ENCODE measurements around the gene NSUN2.

NSUN2 gene

DNA sequence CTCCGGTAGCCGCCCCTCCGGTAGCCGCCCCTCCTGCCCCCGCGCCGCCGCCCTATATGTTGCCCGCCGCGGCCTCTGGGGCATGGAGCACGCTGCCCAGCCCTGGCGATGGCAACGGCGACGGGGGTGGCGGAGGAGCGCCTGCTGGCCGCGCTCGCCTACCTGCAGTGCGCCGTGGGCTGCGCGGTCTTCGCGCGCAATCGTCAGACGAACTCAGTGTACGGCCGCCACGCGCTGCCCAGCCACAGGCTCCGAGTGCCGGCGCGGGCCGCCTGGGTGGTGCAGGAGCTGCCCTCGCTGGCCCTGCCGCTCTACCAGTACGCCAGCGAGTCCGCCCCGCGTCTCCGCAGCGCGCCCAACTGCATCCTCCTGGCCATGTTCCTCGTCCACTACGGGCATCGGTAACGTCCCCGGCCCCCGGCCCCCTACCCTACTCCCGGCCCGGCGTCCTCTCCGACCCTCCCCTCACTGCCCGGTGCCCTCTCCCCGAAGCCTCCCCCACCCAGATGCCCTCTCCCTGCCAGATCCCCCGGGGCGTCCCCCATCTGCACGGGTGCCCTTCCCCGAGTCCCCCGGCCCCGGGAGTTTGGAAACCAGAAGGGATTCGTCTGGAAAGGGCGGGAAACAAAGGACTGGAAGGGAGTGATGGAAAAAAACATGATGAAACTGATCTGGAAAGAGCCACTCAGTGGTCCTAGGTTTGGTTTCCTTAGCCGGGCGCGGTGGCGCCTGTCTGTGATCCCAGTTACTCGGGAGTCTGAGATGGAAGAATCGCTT lies 813 bp upstream of the NSUN2 start (continued):
- TF ChIP-seq, protein P1, sequence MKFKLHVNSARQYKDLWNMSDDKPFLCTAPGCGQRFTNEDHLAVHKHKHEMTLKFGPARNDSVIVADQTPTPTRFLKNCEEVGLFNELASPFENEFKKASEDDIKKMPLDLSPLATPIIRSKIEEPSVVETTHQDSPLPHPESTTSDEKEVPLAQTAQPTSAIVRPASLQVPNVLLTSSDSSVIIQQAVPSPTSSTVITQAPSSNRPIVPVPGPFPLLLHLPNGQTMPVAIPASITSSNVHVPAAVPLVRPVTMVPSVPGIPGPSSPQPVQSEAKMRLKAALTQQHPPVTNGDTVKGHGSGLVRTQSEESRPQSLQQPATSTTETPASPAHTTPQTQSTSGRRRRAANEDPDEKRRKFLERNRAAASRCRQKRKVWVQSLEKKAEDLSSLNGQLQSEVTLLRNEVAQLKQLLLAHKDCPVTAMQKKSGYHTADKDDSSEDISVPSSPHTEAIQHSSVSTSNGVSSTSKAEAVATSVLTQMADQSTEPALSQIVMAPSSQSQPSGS (tag by site-specific recombination; IDR thresholded peaks at IDR 0.05; ENCODE audit: low read depth) = no peak
- TF ChIP-seq TRIM28 (IDR thresholded peaks at IDR 0.05; ENCODE audit: borderline replicate concordance, low read length) (no peak), ZNF596 (tag by site-specific recombination; IDR thresholded peaks at IDR 0.05) (no peak), ZNF394 (tag by site-specific recombination; IDR thresholded peaks at IDR 0.05; ENCODE audit: borderline replicate concordance) (peak; percentile 93; the same call in 1 of the 2 replicates), ZNF548 (tag by site-specific recombination; IDR thresholded peaks at IDR 0.05) (no peak), ZBTB20 (tag by site-specific recombination; IDR thresholded peaks at IDR 0.05) (peak; percentile 98), ZSCAN16 (tag by site-specific recombination; IDR thresholded peaks at IDR 0.05) (no peak), ZNF341 (tag by site-specific recombination; IDR thresholded peaks at IDR 0.05; ENCODE audit: low read depth) (no peak), ZNF600 (tag by site-specific recombination; IDR thresholded peaks at IDR 0.05) (peak; percentile 73), ZBTB21 (tag by site-specific recombination; IDR thresholded peaks at IDR 0.05) (no peak), KLF8 (tag by site-specific recombination; IDR thresholded peaks at IDR 0.05) (no peak; the same call in 1 of the 2 replicates), CTCF (tag by site-specific recombination; IDR thresholded peaks at IDR 0.05) (peak; percentile 11; the same call in 1 of the 2 replicates), ZNF292 (tag by site-specific recombination; IDR thresholded peaks at IDR 0.05; ENCODE audit: borderline replicate concordance, low read depth) (no peak), ZBTB8A (tag by site-specific recombination; IDR thresholded peaks at IDR 0.05) (peak; percentile 29), ZNF223 (tag by site-specific recombination; IDR thresholded peaks at IDR 0.05) (no peak), PRDM2 (tag by site-specific recombination; IDR thresholded peaks at IDR 0.05; ENCODE audit: borderline replicate concordance) (peak; percentile 72; the same call in 1 of the 2 replicates), KLF16 (tag by site-specific recombination; IDR thresholded peaks at IDR 0.05) (no peak), ZNF335 (tag by site-specific recombination; conservative IDR thresholded peaks at IDR 0.05) (peak; percentile 52), ZNF112 (tag by site-specific recombination; IDR thresholded peaks at IDR 0.05) (no peak), ZNF626 (tag by site-specific recombination; IDR thresholded peaks at IDR 0.05) (no peak), ZNF580 (tag by site-specific recombination; IDR thresholded peaks at IDR 0.05) (no peak), ZNF792 (tag by site-specific recombination; IDR thresholded peaks at IDR 0.05) (no peak), ZNF184 (tag by site-specific recombination; IDR thresholded peaks at IDR 0.05) (no peak), PBX3 (CRISPR knock-in tag; IDR thresholded peaks at IDR 0.05) (peak; percentile 58; the same call in 1 of the 2 replicates), GLI4 (tag by site-specific recombination; IDR thresholded peaks at IDR 0.05) (0 out of 2 replicates have a peak, but pooled peaks have one; percentile 11), ZNF704 (tag by site-specific recombination; IDR thresholded peaks at IDR 0.05) (no peak)
- TF ChIP-seq, protein P2, sequence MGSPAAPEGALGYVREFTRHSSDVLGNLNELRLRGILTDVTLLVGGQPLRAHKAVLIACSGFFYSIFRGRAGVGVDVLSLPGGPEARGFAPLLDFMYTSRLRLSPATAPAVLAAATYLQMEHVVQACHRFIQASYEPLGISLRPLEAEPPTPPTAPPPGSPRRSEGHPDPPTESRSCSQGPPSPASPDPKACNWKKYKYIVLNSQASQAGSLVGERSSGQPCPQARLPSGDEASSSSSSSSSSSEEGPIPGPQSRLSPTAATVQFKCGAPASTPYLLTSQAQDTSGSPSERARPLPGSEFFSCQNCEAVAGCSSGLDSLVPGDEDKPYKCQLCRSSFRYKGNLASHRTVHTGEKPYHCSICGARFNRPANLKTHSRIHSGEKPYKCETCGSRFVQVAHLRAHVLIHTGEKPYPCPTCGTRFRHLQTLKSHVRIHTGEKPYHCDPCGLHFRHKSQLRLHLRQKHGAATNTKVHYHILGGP (tag by site-specific recombination; IDR thresholded peaks at IDR 0.05) = no peak
